ENCODE measurements around the gene DECR2.

- TF ChIP-seq POLR2AphosphoS5 (IDR thresholded peaks at IDR 0.05) (no peak), CTCF (IDR thresholded peaks at IDR 0.05) (no peak), EP300 (IDR thresholded peaks at IDR 0.05) (peak; percentile 17), POLR2A (IDR thresholded peaks at IDR 0.05) (no peak)
These were observed 23.0 kb downstream of the DECR2 start for GRCh38 chr16:424623-425081.

Data from stomach (tissue), 4 donors.